AG09319 (cell line): ENCODE measurements around the gene CGNL1.

Source experiments
- DNase-seq: peaks from one replicate; pipeline ENCODE4 v3.0.0-alpha.2; 2010; ENCODE audit warnings: low read depth; ENCODE audit errors: extremely low read depth
- TF ChIP-seq, protein P1 (sequence below): IDR thresholded peaks from 2 replicates; pipeline ENCODE4 v1.5.1; 2011; ENCODE audit warnings: low read depth, mild to moderate bottlenecking, inconsistent platforms, low read length, moderate library complexity

The CGNL1 gene

GRCh38 chr15:57599296-57599810 lies 223.0 kb downstream of the CGNL1 start:
- TF ChIP-seq, protein P1, sequence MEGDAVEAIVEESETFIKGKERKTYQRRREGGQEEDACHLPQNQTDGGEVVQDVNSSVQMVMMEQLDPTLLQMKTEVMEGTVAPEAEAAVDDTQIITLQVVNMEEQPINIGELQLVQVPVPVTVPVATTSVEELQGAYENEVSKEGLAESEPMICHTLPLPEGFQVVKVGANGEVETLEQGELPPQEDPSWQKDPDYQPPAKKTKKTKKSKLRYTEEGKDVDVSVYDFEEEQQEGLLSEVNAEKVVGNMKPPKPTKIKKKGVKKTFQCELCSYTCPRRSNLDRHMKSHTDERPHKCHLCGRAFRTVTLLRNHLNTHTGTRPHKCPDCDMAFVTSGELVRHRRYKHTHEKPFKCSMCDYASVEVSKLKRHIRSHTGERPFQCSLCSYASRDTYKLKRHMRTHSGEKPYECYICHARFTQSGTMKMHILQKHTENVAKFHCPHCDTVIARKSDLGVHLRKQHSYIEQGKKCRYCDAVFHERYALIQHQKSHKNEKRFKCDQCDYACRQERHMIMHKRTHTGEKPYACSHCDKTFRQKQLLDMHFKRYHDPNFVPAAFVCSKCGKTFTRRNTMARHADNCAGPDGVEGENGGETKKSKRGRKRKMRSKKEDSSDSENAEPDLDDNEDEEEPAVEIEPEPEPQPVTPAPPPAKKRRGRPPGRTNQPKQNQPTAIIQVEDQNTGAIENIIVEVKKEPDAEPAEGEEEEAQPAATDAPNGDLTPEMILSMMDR = no peak
- DNase-seq = no peak

DNA sequence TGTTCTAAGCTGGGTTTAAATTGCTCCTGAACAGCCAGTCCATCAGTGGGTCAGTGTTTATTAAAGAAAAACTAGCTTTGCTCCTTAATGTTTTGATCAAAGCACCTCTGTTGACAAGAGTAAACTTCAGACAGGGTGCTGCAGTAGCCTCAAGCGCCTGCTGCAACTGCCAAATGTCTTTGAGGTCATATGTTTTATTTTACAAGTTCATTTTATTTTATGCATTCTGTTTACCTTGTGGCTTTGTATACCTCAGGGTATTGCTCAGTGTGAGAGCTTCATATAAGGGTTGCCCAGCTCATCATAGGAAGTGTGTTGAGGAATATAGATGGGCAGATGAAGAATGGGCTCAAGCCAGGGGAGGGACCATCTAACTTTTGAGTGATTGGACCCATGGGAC lies 223.9 kb downstream of the CGNL1 start:
- DNase-seq = no peak

More for the DNA sequence above, 223.9 kb downstream of the CGNL1 start:
- TF ChIP-seq, protein P1 = no peak
